ENCODE data around the gene ABCC8. TPM values are rescaled to one million over a fixed set of nuclear protein-coding genes. Genes with fewer than 3 reads are reported as not detected.

The ABCC8 gene
- total and polyA plus RNA-seq, 10 of the 15 experiments (the other 5 are each of a cell fraction or from before 2014, with no cell fraction given), result not detected

GRCh38 chr11:17385492-17385891 is 91.2 kb downstream of the ABCC8 start:
- ATAC-seq, result no peak
- no peak for DNase-seq (ENCODE audit: low read depth, low spot score)
- CTCF ChIA-PET, result interaction anchor here (0.6 to 4.3 kb wide), 8 partner anchors 19 to 156 kb away, joined by 3 to 61 read pairs (median 10); no protein-coding TSS in a partner anchor
- no peaks in the 10 kb centered on the region for H4K20me1 ChIP-seq (ENCODE audit: control insufficient read depth, insufficient read depth)
- TF ChIP-seq ZBTB4 (CRISPR knock-in tag; IDR thresholded peaks at IDR 0.05), result no peak
- no peak for TF ChIP-seq ATF7 (IDR thresholded peaks at IDR 0.05; ENCODE audit: low read depth)
- no peak for TF ChIP-seq CEBPZ (IDR thresholded peaks at IDR 0.05; ENCODE audit: low read depth, low read length)
- no peak for TF ChIP-seq MAX (IDR thresholded peaks at IDR 0.05; ENCODE audit: low read depth, low read length)
- TF ChIP-seq SREBF1 (IDR thresholded peaks at IDR 0.05; ENCODE audit: low read length), result no peak
- H3K4me3 ChIP-seq, result no peak overlapping the region
- SMC1A ChIA-PET (ENCODE audit: uncharacterized antibody, unreplicated experiment), result interaction anchor here (0.9 to 4.1 kb wide), 3 partner anchors 19 to 142 kb away, joined by 3 to 22 read pairs (median 18); no protein-coding TSS in a partner anchor
- peaks cover 2% of the 10 kb centered on the region in 2 experiments; a peak in 3 of 4 replicates for H3K27me3 ChIP-seq (replicated peaks in 1 of 2; ENCODE audit: control insufficient read depth in 2 of 2, insufficient read depth in 2 of 2, low read length in 1 of 2)
- H3K36me3 ChIP-seq (ENCODE audit: control insufficient read depth in 2 of 2, insufficient read depth in 2 of 2, low read length in 1 of 2), result no peaks in the 10 kb centered on the region
- FAIRE-seq, result no peak
- H3K4me1 ChIP-seq (ENCODE audit: control insufficient read depth, insufficient read depth, low read length), result no peaks in the 10 kb centered on the region
- H3K9ac ChIP-seq (ENCODE audit: control insufficient read depth, insufficient read depth, low read length), result no peak overlapping the region
- intact Hi-C loops (cut with micrococcal nuclease; ENCODE audit: unreplicated experiment), result loop anchor here (2.0 kb wide), 1 partner anchor 143 kb away; no protein-coding TSS in a partner anchor
- POLR2A ChIA-PET, result no interaction called here
- in situ Hi-C loops (cut with MboI), result loop anchor here (10.0 kb wide), 1 partner anchor 119 kb away; no protein-coding TSS in a partner anchor
- H3K4me2 ChIP-seq (ENCODE audit: control insufficient read depth, insufficient read depth), result no peak overlapping the region
- no peaks in the 10 kb centered on the region for H3K9me3 ChIP-seq (replicated peaks; ENCODE audit: control insufficient read depth, insufficient read depth, low read length)
- BruUV-seq (replicated peaks), result no TSS peak
- 17% methylated on average over 5 of the region's 5 CpGs for WGBS (ENCODE audit: insufficient coverage, insufficient replicate concordance, low lambda C conversion rate, missing lambda C conversion rate)
- H3K79me2 ChIP-seq (ENCODE audit: control insufficient read depth, insufficient read depth, low read length), result no peaks in the 10 kb centered on the region
- no peak overlapping the region for H3K27ac ChIP-seq (ENCODE audit: control insufficient read depth, insufficient read depth)
- RAD21 ChIA-PET (ENCODE audit: unreplicated experiment), result interaction anchor here (2.1 to 2.5 kb wide), 2 partner anchors 120 to 142 kb away, joined by 19 to 20 read pairs; no protein-coding TSS in a partner anchor
- H2AFZ ChIP-seq (ENCODE audit: control insufficient read depth, low read depth, low read length), result no peak overlapping the region
